ENCODE results near the gene MED29. TPM values are rescaled to one million over a fixed set of nuclear protein-coding genes. Genes with fewer than 3 reads are reported as not detected.

The MED29 gene, protein sequence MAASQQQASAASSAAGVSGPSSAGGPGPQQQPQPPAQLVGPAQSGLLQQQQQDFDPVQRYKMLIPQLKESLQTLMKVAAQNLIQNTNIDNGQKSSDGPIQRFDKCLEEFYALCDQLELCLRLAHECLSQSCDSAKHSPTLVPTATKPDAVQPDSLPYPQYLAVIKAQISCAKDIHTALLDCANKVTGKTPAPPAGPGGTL
- total RNA-seq = 10 to 100 TPM; 37.5 to 49.1 (median 45.9) TPM
- total RNA-seq (2013) = 27.1 TPM

DNA sequence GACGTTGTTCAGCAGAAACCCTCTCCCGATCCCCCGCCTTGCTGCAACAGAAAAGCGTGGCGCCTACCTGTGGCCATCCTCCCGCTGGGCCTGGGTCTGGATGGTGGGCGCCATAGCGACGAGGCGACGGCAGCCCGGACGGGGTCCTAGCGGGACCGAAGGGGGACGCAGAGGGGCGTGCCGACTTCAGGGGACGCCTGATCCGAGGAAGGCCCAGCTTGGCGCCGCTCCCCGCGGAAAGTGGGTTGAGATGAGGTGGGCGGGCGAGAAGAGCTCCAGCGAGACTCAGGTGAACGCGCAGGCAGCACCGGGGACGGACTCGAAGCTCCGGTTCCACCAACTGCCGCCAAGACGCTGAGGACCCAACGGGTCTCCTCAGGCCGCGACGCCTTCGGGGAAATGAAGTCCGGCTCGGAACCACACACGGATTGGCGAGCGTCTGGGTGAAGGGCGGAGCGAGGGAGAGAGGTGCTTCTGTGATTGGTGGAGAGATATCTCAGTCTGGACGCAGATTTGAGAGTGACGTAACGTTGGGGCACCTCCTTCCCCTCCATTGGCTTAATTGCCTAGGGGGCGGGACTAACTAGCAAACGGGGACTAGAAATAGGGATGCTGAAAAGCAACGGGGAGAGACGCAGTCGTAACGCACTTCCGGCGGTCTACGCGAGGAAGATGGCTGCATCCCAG, at the start of gene MED29, which contains the start of gene PAF1:
MED29 (plus strand) TSS at position 628 of the 687 bp plus-strand sequence; CDS start at position 673, 45 bp downstream.
PAF1 (minus strand) TSS at position 356 of the 687 bp plus-strand sequence; CDS start at position 114, 242 bp downstream.
- Mint-ChIP-seq H3K27ac (peak within 1 kb of the TSS; percentile 91 to 98), H3K36me3 (no peaks in the 10 kb centered on the region), H3K4me1 (peaks cover 16 to 32% of the 10 kb centered on the region in 2 donors), H3K9me3 (no peaks in the 10 kb centered on the region), H3K4me3 (peak within 1 kb of the TSS; percentile 97), H3K27me3 (ENCODE audit: low read depth in 2 of 2) (no peaks in the 10 kb centered on the region)
- ATAC-seq (peak; percentile 91 to 98 (median 92)), DNase-seq (peak; percentile 90 to 100)
- Histone ChIP-seq H3K36me3 (ENCODE audit: control insufficient read depth, insufficient read depth, low read length) (peaks cover 52% of the 10 kb centered on the region), H3K27me3 (ENCODE audit: control insufficient read depth, insufficient read depth, low read length) (no peaks in the 10 kb centered on the region), H3K27ac (ENCODE audit: low read length) (peak within 1 kb of the TSS; percentile 98), H3K9me3 (ENCODE audit: control insufficient read depth, insufficient read depth, low read length) (no peaks in the 10 kb centered on the region), H3K4me1 (ENCODE audit: control insufficient read depth, insufficient read depth, low read length) (peaks cover 25% of the 10 kb centered on the region), H3K4me3 (ENCODE audit: low read length) (peak within 1 kb of the TSS; percentile 92)
- TF ChIP-seq, protein P1, sequence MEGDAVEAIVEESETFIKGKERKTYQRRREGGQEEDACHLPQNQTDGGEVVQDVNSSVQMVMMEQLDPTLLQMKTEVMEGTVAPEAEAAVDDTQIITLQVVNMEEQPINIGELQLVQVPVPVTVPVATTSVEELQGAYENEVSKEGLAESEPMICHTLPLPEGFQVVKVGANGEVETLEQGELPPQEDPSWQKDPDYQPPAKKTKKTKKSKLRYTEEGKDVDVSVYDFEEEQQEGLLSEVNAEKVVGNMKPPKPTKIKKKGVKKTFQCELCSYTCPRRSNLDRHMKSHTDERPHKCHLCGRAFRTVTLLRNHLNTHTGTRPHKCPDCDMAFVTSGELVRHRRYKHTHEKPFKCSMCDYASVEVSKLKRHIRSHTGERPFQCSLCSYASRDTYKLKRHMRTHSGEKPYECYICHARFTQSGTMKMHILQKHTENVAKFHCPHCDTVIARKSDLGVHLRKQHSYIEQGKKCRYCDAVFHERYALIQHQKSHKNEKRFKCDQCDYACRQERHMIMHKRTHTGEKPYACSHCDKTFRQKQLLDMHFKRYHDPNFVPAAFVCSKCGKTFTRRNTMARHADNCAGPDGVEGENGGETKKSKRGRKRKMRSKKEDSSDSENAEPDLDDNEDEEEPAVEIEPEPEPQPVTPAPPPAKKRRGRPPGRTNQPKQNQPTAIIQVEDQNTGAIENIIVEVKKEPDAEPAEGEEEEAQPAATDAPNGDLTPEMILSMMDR (IDR thresholded peaks at IDR 0.05) = no peak
- under 1% methylated on average over 60 of the region's 60 CpGs for WGBS (ENCODE audit: insufficient coverage)
- intact Hi-C loops (cut with micrococcal nuclease) = loop anchor here (1.0 to 2.0 kb wide), 4 partner anchors 11 to 54 kb away; partner anchors contain the start of genes SAMD4B and SUPT5H

GRCh38 chr19:39341719-39342604, 49.2 kb upstream of the MED29 start, which contains the start of gene SAMD4B:
TSS of gene SAMD4B (plus strand) at chr19:39342421. CDS start at chr19:39356894, 14,473 bp downstream.
- no peaks in the 10 kb centered on the region for H3K36me3 Mint-ChIP-seq
- Histone ChIP-seq H3K4me1 (ENCODE audit: control insufficient read depth, insufficient read depth, low read length) (peaks cover 23% of the 10 kb centered on the region), H3K27ac (ENCODE audit: low read length) (peak within 1 kb of the TSS; percentile 86), H3K9me3 (ENCODE audit: control insufficient read depth, insufficient read depth, low read length) (no peaks in the 10 kb centered on the region), H3K27me3 (ENCODE audit: control insufficient read depth, insufficient read depth, low read length) (no peaks in the 10 kb centered on the region), H3K36me3 (ENCODE audit: control insufficient read depth, insufficient read depth, low read length) (peaks cover 10% of the 10 kb centered on the region), H3K4me3 (ENCODE audit: low read length) (peak within 1 kb of the TSS; percentile 97)
- H3K4me1 Mint-ChIP-seq = peaks cover 48 to 66% of the 10 kb centered on the region in 2 donors
- TF ChIP-seq, protein P1 (IDR thresholded peaks at IDR 0.05) = peak; percentile 80
- peak; percentile 88 to 96 (median 88) for ATAC-seq
- peak; percentile 99 for DNase-seq
- H3K27me3 Mint-ChIP-seq (ENCODE audit: low read depth in 2 of 2) = no peaks in the 10 kb centered on the region
- intact Hi-C loops (cut with micrococcal nuclease) = loop anchor here (2.0 to 5.0 kb wide), 4 partner anchors 45 to 95 kb away; partner anchors contain the start of genes IFNL1, MED29, PAF1 and PLEKHG2
- H3K4me3 Mint-ChIP-seq = peak within 1 kb of the TSS; percentile 99
- peak within 1 kb of the TSS; percentile 97 for H3K27ac Mint-ChIP-seq
- no peaks in the 10 kb centered on the region for H3K9me3 Mint-ChIP-seq
- WGBS (ENCODE audit: insufficient coverage) = under 1% methylated on average over 104 of the region's 105 CpGs

DNA sequence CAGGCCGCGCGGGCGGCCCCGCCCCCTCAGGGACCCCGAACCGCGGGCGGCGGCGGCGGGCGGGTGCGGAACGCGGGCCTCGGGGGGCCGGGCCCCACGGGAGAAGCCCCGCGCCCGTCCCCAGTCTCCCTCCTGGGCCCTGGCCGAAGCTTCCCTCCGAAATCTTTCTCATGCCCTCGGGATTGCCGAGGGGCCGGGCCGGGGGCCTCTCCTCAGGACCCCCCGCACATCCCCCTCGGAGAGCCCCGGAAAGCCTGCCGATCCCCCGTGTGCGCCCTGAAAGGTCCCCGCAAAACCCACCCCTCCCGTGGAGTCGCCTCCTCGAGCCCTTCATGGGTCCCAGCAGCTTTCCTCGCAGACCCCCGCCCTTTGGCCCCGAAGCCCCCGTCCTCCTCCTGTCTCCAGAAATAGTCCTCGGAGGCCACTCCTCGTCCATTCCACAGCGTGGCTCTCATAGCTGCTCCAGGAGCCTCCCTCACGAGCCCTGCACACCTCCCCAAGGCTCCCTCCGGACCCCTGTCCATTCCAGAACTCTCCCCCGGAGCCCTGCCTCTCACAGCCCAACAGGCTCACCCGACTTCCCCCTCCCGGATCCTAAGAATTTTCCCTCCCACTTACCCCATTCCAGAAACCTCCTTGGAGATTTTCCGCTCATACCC, 48.4 kb upstream of the MED29 start:
- Histone ChIP-seq H3K4me1 (ENCODE audit: control insufficient read depth, insufficient read depth, low read length) (peaks cover 23% of the 10 kb centered on the region), H3K27ac (ENCODE audit: low read length) (peak overlapping the region; percentile 86), H3K4me3 (ENCODE audit: low read length) (peak overlapping the region; percentile 82), H3K9me3 (ENCODE audit: control insufficient read depth, insufficient read depth, low read length) (no peaks in the 10 kb centered on the region), H3K27me3 (ENCODE audit: control insufficient read depth, insufficient read depth, low read length) (no peaks in the 10 kb centered on the region), H3K36me3 (ENCODE audit: control insufficient read depth, insufficient read depth, low read length) (peaks cover 10% of the 10 kb centered on the region)
- Mint-ChIP-seq H3K27me3 (ENCODE audit: low read depth in 2 of 2) (no peaks in the 10 kb centered on the region), H3K27ac (peak overlapping the region; percentile 83 to 97), H3K4me3 (peak overlapping the region; percentile 86), H3K36me3 (no peaks in the 10 kb centered on the region), H3K4me1 (peaks cover 56 to 74% of the 10 kb centered on the region in 2 donors), H3K9me3 (no peaks in the 10 kb centered on the region)
- ATAC-seq (no peak), DNase-seq (peak; percentile 31 to 40)
- TF ChIP-seq, protein P1 (IDR thresholded peaks at IDR 0.05) = no peak
- intact Hi-C loops (cut with micrococcal nuclease) = loop anchor here (2.0 to 5.0 kb wide), 3 partner anchors 45 to 70 kb away; partner anchors contain the start of genes IFNL1, MED29, PAF1 and PLEKHG2
- WGBS (ENCODE audit: insufficient coverage) = 3% methylated on average over 51 of the region's 51 CpGs
